ENCODE results near the gene NUDT22. TPM values are rescaled to one million over a fixed set of nuclear protein-coding genes. Genes with fewer than 3 reads are reported as not detected.

The NUDT22 gene
- polyA plus RNA-seq, 1 donor (not counting 4 experiments of a cell fraction or from before 2014, with no cell fraction given): 31.1 TPM

GRCh38 chr11:64252003-64252872 is 26.2 kb downstream of the NUDT22 start:
- TF ChIP-seq CTCF (optimal IDR thresholded peaks at IDR 0.05 in 1 of 3, IDR thresholded peaks at IDR 0.05 in 1 of 3, conservative IDR thresholded peaks at IDR 0.05 in 1 of 3; ENCODE audit: extremely low read depth in 1 of 3, insufficient read depth in 2 of 3, low read length in 3 of 3): peak in 2 of 3 experiments; percentile 40 to 67
- TF ChIP-seq EZH2 (IDR thresholded peaks at IDR 0.05; ENCODE audit: low read length): no peak
- Histone ChIP-seq H3K9me3 (ENCODE audit: control insufficient read depth, low read depth, low read length) (no peaks in the 10 kb centered on the region), H3K9ac (ENCODE audit: control insufficient read depth, extremely low read depth, insufficient read depth, low read length) (peak overlapping the region; percentile 90), H3K4me1 (ENCODE audit: control insufficient read depth, extremely low read depth, insufficient read depth, low read length) (peaks cover 26% of the 10 kb centered on the region), H3K27ac (ENCODE audit: control insufficient read depth, insufficient read depth, low read length) (peak overlapping the region; percentile 61), H3K79me2 (ENCODE audit: control insufficient read depth, insufficient read depth, low read length) (peaks cover 37% of the 10 kb centered on the region), H2AFZ (ENCODE audit: control insufficient read depth, low read length) (no peak overlapping the region), H3K9me1 (ENCODE audit: control insufficient read depth, extremely low read depth, insufficient read depth, low read length) (no peaks in the 10 kb centered on the region), H3K4me3 (ENCODE audit: control insufficient read depth in 2 of 3, extremely low read depth in 1 of 3, insufficient read depth in 2 of 3, low read depth in 1 of 3, low read length in 3 of 3) (peak overlapping the region; percentile 77 to 96 (median 96)), H3K4me2 (ENCODE audit: control insufficient read depth, extremely low read depth, insufficient read depth, low read depth, low read length) (peak overlapping the region; percentile 87), H3K36me3 (ENCODE audit: control insufficient read depth in 2 of 2, extremely low read depth in 1 of 2, insufficient read depth in 2 of 2, low read length in 2 of 2) (peaks cover 19 to 30% of the 10 kb centered on the region in 2 experiments), H3K27me3 (ENCODE audit: control insufficient read depth, extremely low read depth, insufficient read depth, low read length) (no peaks in the 10 kb centered on the region), H4K20me1 (ENCODE audit: control insufficient read depth, extremely low read depth, insufficient read depth, low read length) (peaks cover 8% of the 10 kb centered on the region)
- dilution Hi-C loops (cut with MboI; ENCODE audit: extremely low pct_ligation_motif_present, low sequenced_read_pairs): no loop called here
- FAIRE-seq (no peak), DNase-seq (ENCODE audit: low read depth, low spot score) (no peak)

GRCh38 chr11:64253043-64253442 is 27.0 kb downstream of the NUDT22 start:
- dilution Hi-C loops (cut with MboI; ENCODE audit: extremely low pct_ligation_motif_present, low sequenced_read_pairs): no loop called here

More at GRCh38 chr11:64253043-64253442, 27.0 kb downstream of the NUDT22 start:
- H3K4me1 ChIP-seq (ENCODE audit: control insufficient read depth, extremely low read depth, insufficient read depth, low read length): peaks cover 21% of the 10 kb centered on the region
- H3K9me3 ChIP-seq (ENCODE audit: control insufficient read depth, low read depth, low read length): no peaks in the 10 kb centered on the region
- peak overlapping the region; percentile 87 for H3K4me2 ChIP-seq (ENCODE audit: control insufficient read depth, extremely low read depth, insufficient read depth, low read depth, low read length)
- FAIRE-seq: no peak
- TF ChIP-seq CTCF (optimal IDR thresholded peaks at IDR 0.05 in 1 of 3, IDR thresholded peaks at IDR 0.05 in 1 of 3, conservative IDR thresholded peaks at IDR 0.05 in 1 of 3; ENCODE audit: extremely low read depth in 1 of 3, insufficient read depth in 2 of 3, low read length in 3 of 3) (no peak), EZH2 (IDR thresholded peaks at IDR 0.05; ENCODE audit: low read length) (no peak)
- H3K27me3 ChIP-seq (ENCODE audit: control insufficient read depth, extremely low read depth, insufficient read depth, low read length): no peaks in the 10 kb centered on the region
- H3K27ac ChIP-seq (ENCODE audit: control insufficient read depth, insufficient read depth, low read length): no peak overlapping the region
- no peaks in the 10 kb centered on the region for H3K9me1 ChIP-seq (ENCODE audit: control insufficient read depth, extremely low read depth, insufficient read depth, low read length)
- H3K79me2 ChIP-seq (ENCODE audit: control insufficient read depth, insufficient read depth, low read length): peaks cover 37% of the 10 kb centered on the region
- H3K4me3 ChIP-seq (ENCODE audit: control insufficient read depth in 2 of 3, extremely low read depth in 1 of 3, insufficient read depth in 2 of 3, low read depth in 1 of 3, low read length in 3 of 3): peak overlapping the region; percentile 77 to 96 (median 96)
- peaks cover 8% of the 10 kb centered on the region for H4K20me1 ChIP-seq (ENCODE audit: control insufficient read depth, extremely low read depth, insufficient read depth, low read length)
- DNase-seq (ENCODE audit: low read depth, low spot score): no peak
- H2AFZ ChIP-seq (ENCODE audit: control insufficient read depth, low read length): no peak overlapping the region
- H3K36me3 ChIP-seq (ENCODE audit: control insufficient read depth in 2 of 2, extremely low read depth in 1 of 2, insufficient read depth in 2 of 2, low read length in 2 of 2): peaks cover 19 to 30% of the 10 kb centered on the region in 2 experiments
- peak overlapping the region; percentile 90 for H3K9ac ChIP-seq (ENCODE audit: control insufficient read depth, extremely low read depth, insufficient read depth, low read length)
